CD4-positive, alpha-beta T cell treated with Interleukin-10 for 1 hour (primary cell): ENCODE data around the gene USPL1.
"Not testable (repeated sequence)": the region's sequence is repeated elsewhere in the genome, so short reads cannot be mapped to it uniquely, and the experiment has no call there.

Experiments used
- DNase-seq: peaks from one replicate; pipeline ENCODE4 v3.0.0-alpha.2; 2020

USPL1 gene

GRCh38 chr13:30617315-30618185, at the start of gene USPL1:
Gene USPL1 (plus strand): TSS chr13:30617920. CDS start chr13:30621141, 3,221 bp downstream.
- peak; percentile 99 for DNase-seq

- DNase-seq = no peak
Observed at GRCh38 chr13:30569901-30570576, 47.7 kb upstream of the USPL1 start.

DNA sequence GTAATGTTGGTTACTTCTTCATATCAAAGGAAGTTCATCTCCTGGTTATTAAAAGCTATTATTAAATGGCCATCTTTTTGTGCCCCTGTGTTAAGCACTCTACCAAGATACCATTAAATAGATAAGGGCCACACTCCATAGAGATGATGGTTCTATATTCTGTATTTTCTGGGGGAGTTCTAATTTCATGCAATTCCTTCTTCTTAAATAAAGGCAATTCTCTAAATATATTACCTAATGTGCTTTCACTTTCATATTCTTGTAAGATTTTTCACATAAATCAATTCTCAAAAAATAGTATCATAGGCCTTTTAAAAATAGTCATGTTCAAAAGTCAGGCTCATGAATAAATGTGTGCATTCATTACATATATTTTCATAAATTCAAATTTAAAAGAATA, 47.0 kb upstream of the USPL1 start:
- no peak for DNase-seq

GRCh38 chr13:30572859-30573275, 44.9 kb upstream of the USPL1 start:
- DNase-seq = peak; percentile 53

- DNase-seq = peak; percentile 71
Observed at GRCh38 chr13:30576528-30576927, 41.2 kb upstream of the USPL1 start.

- DNase-seq = peak; percentile 51
Observed at GRCh38 chr13:30577401-30577852, 40.3 kb upstream of the USPL1 start.

DNA sequence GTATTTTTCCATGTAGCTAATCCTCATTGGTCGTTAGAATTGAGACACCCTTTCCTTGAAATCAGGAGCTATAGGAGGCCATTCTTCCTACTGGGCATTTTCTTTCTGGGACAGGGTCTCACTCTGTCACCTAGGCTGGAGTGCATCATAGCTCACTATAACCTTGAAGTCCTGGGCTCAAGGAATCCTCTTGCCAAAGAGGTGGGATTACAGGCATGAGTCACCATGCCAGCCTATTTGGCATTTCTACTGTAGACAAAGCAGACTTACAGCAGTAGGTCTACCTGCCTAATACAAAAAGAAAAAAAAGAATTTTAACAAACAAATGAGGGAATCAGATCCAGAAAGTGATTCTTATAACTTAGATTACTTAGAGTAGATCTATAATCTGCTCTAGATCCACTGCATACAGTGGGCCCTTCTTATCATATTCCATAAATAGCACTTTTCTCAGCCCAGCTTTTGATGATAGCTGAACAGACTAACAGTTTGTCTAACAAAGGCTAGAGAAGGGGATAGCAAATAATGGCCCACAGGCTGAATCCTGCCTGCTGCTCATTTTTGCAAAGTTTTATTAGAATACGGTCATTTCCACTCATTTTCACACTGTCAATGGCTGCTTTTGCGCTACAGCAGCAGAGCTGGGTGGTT, 36.7 kb upstream of the USPL1 start:
- DNase-seq = no peak

DNA sequence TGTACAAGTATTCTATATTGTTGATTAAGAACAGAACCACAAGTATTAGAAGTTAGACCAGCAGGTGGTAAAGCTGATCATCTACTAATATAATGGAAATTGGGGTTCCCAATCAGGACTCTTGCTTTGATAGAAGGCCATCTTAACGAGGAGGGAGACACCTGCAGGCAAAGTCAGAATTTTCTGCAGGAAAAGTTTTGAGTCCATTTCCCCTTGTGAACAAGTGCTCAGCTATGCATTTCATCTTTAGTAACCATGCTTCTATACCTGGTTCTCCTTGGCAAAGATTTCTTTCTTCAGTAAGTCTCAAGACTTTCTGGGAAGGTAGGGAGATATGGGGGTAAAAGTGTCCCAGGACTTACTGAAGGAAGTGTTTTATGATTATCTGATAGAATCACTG, 36.1 kb upstream of the USPL1 start:
- DNase-seq = peak; percentile 48

- no peak for DNase-seq
Observed at GRCh38 chr13:30584051-30584731, 33.5 kb upstream of the USPL1 start.

DNA sequence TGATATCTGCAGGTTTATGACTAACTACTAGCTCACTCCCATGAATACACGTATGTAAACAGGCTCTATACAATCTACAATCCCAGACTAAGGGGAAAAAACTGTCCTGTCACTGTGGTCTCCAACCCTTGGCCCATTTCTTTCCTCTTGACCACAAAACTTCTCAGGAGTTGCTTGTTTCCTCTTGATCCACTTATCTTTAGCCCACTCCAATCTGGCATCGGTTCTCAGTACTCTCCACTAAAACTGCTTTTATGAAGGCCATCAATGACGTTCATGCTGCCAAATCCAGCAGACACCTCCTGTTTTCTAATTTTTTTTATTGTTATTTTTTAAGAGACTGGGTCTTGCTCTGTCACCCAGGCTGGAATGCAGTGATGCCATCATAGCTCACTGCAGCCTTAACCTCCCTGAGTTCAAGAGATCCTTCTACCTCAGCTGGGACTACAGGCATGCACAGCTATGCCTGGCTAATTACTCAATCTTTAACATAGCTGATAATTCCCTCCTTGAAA, 31.9 kb upstream of the USPL1 start:
- no peak for DNase-seq

DNA sequence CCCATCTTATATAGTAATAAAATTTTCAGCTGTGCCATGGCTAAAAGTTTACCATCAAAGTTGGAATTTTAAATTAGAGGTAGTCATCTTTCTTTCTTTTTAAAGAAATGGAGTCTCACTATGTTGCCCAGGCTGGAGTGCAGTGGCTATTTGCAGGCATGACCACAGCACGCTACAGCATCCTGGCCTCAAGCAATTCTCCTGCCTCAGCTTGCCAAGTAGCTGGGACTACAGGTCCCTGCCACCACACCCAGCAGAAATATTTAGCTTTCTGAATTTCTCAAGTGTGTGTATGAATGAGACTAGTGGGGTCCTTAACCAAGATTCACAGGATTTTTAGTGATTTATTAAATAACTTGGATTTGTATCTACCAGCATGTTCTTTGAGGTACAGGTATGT, 30.5 kb upstream of the USPL1 start:
- no peak for DNase-seq

DNA sequence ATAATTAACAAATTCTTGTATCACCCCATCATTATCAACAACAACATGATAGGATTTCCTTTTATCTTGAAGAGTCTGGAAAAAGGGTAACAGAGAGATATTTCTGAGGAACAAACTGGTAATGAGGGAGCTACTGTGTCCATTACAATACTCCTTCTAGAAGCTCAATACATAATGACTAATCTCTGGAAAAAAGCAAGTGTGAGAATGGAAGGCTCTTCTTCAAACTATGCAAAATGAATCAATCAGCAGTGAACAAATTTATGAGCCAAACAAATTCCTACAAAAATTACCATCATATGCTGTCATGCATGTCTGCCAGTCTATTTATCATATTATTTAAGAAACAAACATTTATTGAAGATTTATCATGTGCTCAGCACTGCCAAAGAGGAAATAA, 30.0 kb upstream of the USPL1 start:
- DNase-seq = no peak

GRCh38 chr13:30593001-30593400, 24.7 kb upstream of the USPL1 start:
- no peak for DNase-seq

- no peak for DNase-seq
Observed at GRCh38 chr13:30600496-30600895, 17.2 kb upstream of the USPL1 start.

GRCh38 chr13:30601836-30602235, 15.9 kb upstream of the USPL1 start:
- DNase-seq = no peak

DNA sequence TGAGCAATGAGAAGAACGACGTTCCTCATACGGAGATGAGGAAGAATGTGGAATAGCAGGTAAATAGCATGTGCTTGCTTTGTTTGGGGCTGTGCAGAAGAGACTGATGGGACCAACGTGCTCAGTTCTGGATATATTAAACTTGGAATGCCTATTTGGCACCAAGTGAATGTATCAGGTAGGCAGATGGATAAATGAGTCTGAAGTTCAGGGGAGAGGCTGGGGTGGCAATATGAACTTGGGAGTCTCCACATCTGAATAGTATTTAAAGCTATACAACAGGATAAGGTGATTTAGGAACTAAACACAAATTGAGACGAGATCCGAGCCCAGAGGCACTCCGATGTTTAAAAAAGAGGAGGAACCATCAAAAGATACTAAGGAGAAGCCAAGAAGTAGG, 12.7 kb upstream of the USPL1 start:
- no peak for DNase-seq

DNA sequence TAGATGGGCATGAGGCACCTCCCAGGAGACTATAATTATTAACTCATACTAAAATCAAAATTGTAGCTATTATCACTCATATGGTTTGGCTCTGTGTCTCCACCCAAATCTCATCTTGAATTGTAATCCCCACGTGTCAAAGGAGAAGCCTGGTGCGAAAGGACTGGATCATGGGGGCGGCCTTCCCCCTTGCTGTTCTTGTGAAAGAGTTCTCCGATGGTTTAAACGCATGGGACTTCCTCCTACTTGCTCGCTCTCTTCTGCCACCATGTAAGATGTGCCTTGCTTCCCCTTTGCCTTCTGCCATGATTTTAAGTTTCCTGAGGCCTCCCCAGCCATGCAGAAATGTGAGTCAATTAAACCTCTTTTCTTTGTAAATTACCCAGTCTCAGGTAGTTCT, 10.5 kb upstream of the USPL1 start:
- DNase-seq = not testable (repeated sequence)

- DNase-seq = peak; percentile 87
Observed at GRCh38 chr13:30607908-30608307, 9.8 kb upstream of the USPL1 start.

GRCh38 chr13:30608364-30608763, 9.4 kb upstream of the USPL1 start:
- DNase-seq = no peak

DNA sequence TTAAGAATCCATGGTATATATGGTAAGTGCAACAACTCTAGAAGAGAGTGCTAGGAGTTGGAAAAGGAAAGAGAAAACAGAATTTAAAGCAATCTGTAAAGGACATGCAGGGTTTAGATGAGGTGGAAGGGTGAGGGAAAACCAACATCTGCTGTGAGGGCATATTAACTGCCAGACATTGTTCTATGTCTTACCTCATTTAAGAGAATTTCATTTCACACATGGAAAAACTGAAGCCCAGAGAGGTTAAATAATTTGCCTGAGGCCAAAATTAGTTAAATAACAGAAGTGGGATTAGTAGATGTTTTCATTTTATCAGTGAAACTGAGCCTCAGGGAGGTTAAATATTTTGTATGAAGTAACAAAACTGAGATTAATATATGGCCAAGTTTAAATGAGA, 7.4 kb upstream of the USPL1 start:
- no peak for DNase-seq

GRCh38 chr13:30615481-30615865, 2.2 kb upstream of the USPL1 start:
- DNase-seq = no peak

GRCh38 chr13:30615866-30616541, 1.7 kb upstream of the USPL1 start:
- peak; percentile 52 for DNase-seq
